HG02938 (cell line): Measurements from ENCODE around the gene ARMH2.

Source experiments
- ATAC-seq: cut with Tn5 transposase; IDR thresholded peaks from one replicate; pipeline ENCODE4 v1.9.1; 2021; ENCODE audit warnings: mild to moderate bottlenecking, moderate library complexity; ENCODE audit not compliant: unreplicated experiment

Gene ARMH2

GRCh38 chr6:24821860-24822444 is 23.2 kb upstream of the ARMH2 start:
- no peak for ATAC-seq

GRCh38 chr6:24818346-24818745 is 19.6 kb upstream of the ARMH2 start:
- no peak for ATAC-seq

GRCh38 chr6:24809728-24810127 is 11.0 kb upstream of the ARMH2 start:
- ATAC-seq: no peak

- no peak for ATAC-seq
Measured at GRCh38 chr6:24807584-24807983, 8.9 kb upstream of the ARMH2 start.

DNA sequence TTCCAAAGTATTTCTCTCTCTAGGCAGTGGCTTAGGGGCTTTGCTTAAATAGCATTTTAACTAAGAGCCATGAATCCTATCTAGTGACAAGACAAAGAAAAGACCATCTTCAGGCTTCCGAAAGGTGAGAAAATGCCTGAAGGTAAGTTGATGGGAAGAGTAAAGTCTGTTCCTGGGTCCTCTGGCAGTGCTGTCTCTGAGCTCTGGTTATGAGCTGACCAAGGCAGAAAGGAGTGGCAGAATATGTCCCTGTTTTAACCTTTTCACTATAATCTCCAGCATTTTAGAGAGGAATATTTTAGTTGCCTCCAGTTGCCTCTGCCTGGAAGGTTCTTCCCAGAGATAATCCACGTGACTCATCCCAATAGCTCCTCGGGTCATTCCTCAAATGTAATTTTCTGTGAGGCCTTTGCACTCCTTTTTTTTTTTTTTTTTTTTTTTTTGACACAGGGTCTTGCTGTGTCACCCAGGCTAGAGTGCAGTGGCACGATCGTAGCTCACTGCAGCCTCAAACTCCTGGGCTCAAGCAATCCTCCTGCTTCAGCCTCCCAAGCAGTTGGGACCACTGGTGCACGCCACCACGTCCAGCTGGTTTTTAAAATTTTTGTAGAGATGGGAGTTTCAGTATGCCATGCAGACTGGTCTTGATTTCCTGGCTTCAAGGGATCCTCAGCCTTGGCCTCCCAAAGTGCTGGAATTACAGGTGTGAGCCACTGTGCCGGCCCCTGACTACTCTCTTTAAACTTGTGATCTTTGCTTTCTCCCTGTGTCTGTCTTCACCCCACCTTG is 3.7 kb upstream of the ARMH2 start:
- ATAC-seq: no peak

GRCh38 chr6:24799541-24799915 is 811 bp upstream of the ARMH2 start:
- ATAC-seq: no peak

- no peak for ATAC-seq
Measured at GRCh38 chr6:24797596-24798216, 1.0 kb downstream of the ARMH2 start.

DNA sequence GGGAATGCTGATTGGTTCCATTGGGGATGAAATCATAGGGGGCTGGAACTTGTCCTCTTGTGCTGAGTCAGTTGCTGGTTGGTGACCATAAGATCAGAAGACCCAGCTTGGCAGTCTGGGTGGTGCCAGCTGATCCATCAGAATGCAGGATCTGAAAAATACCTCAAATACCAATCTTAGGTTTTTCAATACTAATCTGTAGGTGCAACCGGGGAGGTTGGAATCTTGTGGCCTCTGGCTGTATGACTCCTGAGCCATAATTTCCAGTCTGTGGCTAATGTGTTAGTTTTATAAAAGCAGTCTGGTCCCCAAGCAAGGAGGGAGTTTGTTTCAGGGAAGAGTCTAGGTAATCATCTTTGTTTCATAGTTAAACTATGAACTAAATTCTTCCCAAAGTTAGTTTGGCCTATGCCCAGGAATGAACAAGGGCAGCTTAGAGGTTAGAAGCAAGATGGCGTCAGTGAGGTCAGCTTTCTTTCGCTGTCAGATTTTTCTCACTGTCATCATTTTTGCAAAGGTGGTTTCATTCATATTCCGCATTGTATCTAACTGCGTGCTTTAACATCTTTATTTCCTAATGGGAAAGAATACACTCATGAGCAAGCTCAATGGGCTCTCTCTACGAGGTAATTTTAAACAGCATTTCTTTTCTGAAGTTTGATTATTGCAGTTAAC is 2.0 kb downstream of the ARMH2 start:
- ATAC-seq: no peak

GRCh38 chr6:24795106-24795505 is 3.6 kb downstream of the ARMH2 start:
- no peak for ATAC-seq

DNA sequence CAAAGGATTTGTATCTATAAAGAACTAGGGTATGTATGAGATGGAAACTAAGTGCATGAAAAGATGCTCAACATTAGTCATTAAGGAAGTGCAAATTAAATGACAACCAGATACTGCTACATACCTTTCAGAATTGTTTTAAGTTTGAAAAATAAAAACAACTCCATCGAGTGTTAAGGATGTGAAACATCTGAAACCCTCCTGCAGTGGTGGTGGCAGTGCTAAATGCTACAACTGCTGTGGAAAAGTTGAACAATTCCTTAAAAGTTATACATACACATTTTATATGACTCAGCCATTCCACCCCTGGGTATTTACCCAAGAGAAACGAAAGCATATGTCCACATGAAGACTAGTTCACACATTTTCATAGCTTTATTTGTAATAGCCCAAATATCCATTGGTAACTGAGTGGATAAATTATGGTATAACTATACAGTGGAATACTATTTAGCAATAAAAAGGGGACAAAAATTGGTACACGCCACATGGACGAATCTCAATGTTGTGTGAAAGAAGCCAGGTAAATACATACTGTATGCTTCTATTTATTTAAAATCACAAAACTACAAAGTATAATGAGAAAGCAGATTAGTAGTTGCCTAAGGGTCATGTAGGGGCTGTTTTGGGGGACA is 10.6 kb downstream of the ARMH2 start:
- ATAC-seq: no peak

- ATAC-seq: no peak
Measured at GRCh38 chr6:24780206-24780605, 18.5 kb downstream of the ARMH2 start.

DNA sequence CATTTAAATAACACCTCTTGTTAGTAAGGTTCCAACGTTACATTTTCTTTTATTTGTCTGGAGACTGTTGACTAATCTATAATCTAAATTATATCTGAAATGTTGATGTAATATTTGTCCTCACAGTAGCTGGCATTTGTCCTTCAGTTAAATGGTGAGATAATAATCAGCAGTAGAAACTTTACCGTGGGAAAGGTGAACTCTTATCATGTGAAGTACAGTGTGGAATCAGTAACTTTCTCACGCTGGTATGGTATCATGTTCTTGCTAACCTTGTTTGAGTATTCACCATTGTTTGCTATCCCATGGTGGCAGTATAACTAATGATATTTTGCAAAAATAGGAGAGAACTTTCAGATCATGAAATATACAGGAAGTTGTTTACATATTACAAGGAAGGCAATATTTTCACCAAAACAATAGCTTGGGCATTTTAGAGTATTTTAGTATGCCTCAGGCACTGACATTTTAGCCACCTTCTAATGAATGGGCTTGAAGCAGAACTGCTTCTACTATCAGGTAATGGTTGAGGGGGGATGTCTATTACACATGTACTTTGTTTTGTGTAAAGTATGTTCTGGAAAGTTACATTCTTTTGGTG is 19.2 kb downstream of the ARMH2 start:
- no peak for ATAC-seq

GRCh38 chr6:24778878-24779277 is 19.8 kb downstream of the ARMH2 start:
- no peak for ATAC-seq

DNA sequence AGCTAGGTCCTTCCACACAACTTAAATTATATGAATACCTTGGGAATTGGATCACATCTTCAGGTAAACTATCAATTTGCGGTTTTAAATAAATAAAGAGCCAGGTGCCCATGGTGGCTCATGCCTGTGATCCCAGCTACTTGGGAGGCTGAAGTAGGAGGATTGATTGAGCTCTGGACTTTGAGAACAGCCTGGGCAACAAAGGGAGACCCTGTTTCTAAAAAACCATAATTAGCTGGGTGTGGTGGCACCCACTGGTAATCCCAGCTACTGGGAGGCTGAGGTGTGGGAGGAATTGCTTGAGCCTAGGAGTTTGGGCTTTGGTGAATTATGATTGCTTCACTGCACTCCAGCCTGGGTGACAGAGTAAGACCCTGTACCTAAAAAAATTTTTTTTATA is 20.6 kb downstream of the ARMH2 start:
- no peak for ATAC-seq

DNA sequence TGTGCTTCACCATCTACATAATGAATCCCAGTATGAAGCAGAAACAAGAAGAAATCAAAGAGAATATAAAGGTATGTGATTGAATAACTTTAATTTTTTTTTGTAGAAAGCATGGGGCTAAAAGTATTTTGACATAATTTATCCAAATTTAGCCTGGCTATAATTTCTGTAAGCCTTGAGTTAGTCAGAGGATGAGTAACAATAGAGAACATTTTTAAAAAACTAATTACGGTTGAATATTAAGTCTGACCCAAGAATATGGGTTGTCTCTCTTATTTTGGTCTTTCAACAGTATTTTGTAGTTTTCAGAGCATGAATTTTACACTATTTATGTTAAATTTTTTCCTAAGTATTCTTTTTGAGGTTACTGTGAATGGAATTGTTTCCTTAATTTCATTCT is 21.5 kb downstream of the ARMH2 start:
- no peak for ATAC-seq

DNA sequence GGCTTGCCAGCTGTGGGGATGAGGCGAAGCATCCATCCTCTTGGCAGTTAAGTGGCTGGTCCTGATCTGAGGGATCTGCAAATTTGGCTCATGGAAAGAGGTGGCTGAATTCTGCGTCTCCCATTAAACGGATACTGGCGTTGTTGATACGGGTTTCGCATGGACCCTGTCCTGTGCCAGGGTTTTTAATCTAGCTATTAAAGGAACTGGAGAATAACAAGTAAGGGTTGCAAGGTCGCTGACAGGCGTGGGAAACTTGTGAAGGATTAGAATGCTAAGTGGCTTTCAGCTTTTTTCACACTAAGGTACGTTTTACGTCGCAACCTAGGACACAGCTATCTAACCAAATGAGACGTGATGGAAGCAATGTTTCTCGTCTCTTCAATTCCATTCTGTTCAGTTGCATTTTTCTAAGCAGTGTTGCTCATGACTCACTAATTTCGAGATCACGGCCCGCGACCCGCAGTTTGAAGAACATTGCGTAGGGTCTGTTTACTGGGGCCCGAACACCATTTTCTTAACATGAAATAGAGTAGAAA is 23.1 kb downstream of the ARMH2 start:
- ATAC-seq: peak; percentile 3

DNA sequence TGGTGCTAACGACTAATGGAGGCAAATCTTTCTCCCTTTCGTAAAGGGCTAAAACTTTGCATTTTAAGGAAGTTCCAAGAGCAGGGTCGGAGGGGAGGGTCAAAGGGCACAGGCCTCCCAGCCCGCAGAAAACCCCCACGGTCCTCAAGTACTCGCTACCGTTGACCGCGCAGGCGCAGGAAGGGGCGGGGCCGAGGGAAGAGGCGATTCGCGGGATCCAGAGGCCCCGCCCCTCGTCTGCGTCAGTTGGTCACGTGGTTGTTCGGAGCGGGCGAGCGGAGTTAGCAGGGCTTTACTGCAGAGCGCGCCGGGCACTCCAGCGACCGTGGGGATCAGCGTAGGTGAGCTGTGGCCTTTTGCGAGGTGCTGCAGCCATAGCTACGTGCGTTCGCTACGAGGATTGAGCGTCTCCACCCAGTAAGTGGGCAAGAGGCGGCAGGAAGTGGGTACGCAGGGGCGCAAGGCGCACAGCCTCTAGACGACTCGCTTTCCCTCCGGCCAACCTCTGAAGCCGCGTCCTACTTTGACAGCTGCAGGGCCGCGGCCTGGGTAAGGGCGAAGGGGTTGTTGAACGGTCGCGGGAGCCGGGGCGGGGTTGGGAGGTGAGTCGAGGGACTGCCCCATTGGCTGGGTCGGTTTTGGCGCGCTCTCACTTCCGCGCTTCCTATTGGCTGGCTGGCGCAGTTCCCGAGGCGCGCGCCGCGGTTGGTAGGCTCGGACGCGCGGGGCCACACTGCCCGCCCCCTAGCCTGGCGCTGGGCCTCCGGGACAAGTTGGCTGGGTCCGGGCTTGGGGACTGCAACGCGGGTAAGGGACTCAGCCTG is 23.8 kb downstream of the ARMH2 start, which contains the start of gene GMNN:
TSS of gene GMNN (plus strand) at position 242 of the 824 bp plus-strand sequence. CDS start 2,310 bp downstream, outside the sequence.
- ATAC-seq: peak; percentile 81

- ATAC-seq: no peak
Measured at GRCh38 chr6:24768361-24768760, 30.4 kb downstream of the ARMH2 start.

DNA sequence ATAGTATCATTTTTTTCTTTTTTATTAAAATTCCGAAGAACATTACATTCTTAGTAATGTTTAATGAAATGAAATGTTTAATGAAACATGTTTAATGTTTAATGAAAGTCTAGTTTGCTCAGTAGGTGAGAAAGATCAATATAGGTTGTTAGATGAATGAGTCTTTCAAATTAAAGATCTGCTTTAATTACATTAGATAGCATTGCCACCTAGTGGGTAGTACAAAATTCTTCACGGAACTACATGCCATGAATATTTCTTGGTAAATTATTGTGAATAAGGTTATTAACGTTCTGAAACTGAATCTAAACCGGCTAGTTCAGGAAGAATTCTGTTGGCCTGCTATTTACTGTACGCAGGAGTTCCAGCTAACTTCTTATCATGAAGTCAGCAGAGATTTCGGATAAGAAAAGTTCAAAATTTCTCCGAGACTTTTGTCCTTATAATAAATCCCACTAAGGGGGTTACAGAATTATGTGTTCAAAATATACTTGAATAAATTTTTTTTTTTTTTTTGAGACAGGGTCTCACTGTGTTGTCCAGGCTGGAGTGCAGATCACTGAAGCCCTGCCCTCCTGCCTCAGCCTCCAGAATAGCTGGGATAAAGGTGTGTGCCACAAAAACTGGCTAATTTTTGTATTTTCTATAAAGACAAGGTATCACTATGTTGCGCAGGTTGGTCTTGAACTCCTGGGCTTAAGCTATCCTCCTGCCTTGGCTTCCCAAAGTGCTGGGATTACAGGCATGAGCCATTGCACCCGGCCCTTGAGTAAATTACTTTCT is 31.8 kb downstream of the ARMH2 start:
- ATAC-seq: no peak
